ENCODE results near the gene ATAD1.
"Not testable (repeated sequence)": the region's sequence is repeated elsewhere in the genome, so short reads cannot be mapped to it uniquely, and the experiment has no call there.

Gene ATAD1

GRCh38 chr10:87864496-87865059 lies 46.6 kb upstream of the ATAD1 start:
- no peak overlapping the region for H2AFZ ChIP-seq (ENCODE audit: low read depth)
- peak overlapping the region; percentile 27 for H3K4me3 ChIP-seq (IDR thresholded peaks at IDR 0.05; ENCODE audit: insufficient read depth, low read depth, low read length)
- peaks cover under 1% of the 10 kb centered on the region; the same call in 1 of the 2 replicates for H4K20me1 ChIP-seq (ENCODE audit: insufficient read depth)
- H3K27me3 ChIP-seq (ENCODE audit: insufficient read depth, low read depth) = no peaks in the 10 kb centered on the region
- peak overlapping the region; percentile 100 for H3K4me2 ChIP-seq
- peaks cover 90% of the 10 kb centered on the region for H3K79me2 ChIP-seq (ENCODE audit: insufficient read depth, low read depth)
- peaks cover 10% of the 10 kb centered on the region; the same call in 1 of the 2 replicates for H3K36me3 ChIP-seq (ENCODE audit: insufficient read depth)
- peak overlapping the region; percentile 98 for H3K27ac ChIP-seq
- H3K4me1 ChIP-seq (ENCODE audit: low read depth, poor library complexity, severe bottlenecking) = peaks cover 17% of the 10 kb centered on the region
- TF ChIP-seq CTCF (conservative IDR thresholded peaks at IDR 0.05; ENCODE audit: low read depth, low read length) = no peak
- peak overlapping the region; percentile 94 for H3K9ac ChIP-seq

- H3K79me2 ChIP-seq (ENCODE audit: insufficient read depth, low read depth) = peaks cover 86% of the 10 kb centered on the region
- H3K4me1 ChIP-seq (ENCODE audit: low read depth, poor library complexity, severe bottlenecking) = peaks cover 21% of the 10 kb centered on the region
- H3K9ac ChIP-seq = peak overlapping the region; percentile 94
- not testable (repeated sequence) for H3K36me3 ChIP-seq (ENCODE audit: insufficient read depth); H4K20me1 ChIP-seq (ENCODE audit: insufficient read depth); H3K4me3 ChIP-seq (IDR thresholded peaks at IDR 0.05; ENCODE audit: insufficient read depth, low read depth, low read length); H3K27me3 ChIP-seq (ENCODE audit: insufficient read depth, low read depth); H2AFZ ChIP-seq (ENCODE audit: low read depth)
- peak overlapping the region; percentile 100 for H3K4me2 ChIP-seq
- peak overlapping the region; percentile 98 for H3K27ac ChIP-seq
Observed at GRCh38 chr10:87863951-87864495, 46.0 kb upstream of the ATAD1 start.

GRCh38 chr10:87863053-87863943 lies 45.3 kb upstream of the ATAD1 start, which contains the start of the genes KLLN and PTEN:
TSS of gene KLLN (minus strand) at chr10:87863533. CDS start at chr10:87862487, 1,046 bp downstream.
TSS of gene PTEN (plus strand) at chr10:87863625. CDS start at chr10:87864470, 845 bp downstream.
- peaks cover 78% of the 10 kb centered on the region for H3K79me2 ChIP-seq (ENCODE audit: insufficient read depth, low read depth)
- TF ChIP-seq CTCF (conservative IDR thresholded peaks at IDR 0.05; ENCODE audit: low read depth, low read length) = no peak
- no peaks in the 10 kb centered on the region for H3K27me3 ChIP-seq (ENCODE audit: insufficient read depth, low read depth)
- H2AFZ ChIP-seq (ENCODE audit: low read depth) = peak within 1 kb of the TSS; percentile 24; the same call in 1 of the 2 replicates
- peaks cover 25% of the 10 kb centered on the region for H3K4me1 ChIP-seq (ENCODE audit: low read depth, poor library complexity, severe bottlenecking)
- H3K27ac ChIP-seq = peak within 1 kb of the TSS; percentile 98
- no peaks in the 10 kb centered on the region; the same call in 1 of the 2 replicates for H4K20me1 ChIP-seq (ENCODE audit: insufficient read depth)
- H3K4me2 ChIP-seq = peak within 1 kb of the TSS; percentile 100
- H3K4me3 ChIP-seq (IDR thresholded peaks at IDR 0.05; ENCODE audit: insufficient read depth, low read depth, low read length) = peak within 1 kb of the TSS; percentile 8
- H3K9ac ChIP-seq = peak within 1 kb of the TSS; percentile 94
- H3K36me3 ChIP-seq (ENCODE audit: insufficient read depth) = peaks cover 10% of the 10 kb centered on the region; the same call in 1 of the 2 replicates

GRCh38 chr10:87862679-87863052 lies 44.6 kb upstream of the ATAD1 start:
- Histone ChIP-seq H3K4me3 (IDR thresholded peaks at IDR 0.05; ENCODE audit: insufficient read depth, low read depth, low read length) (peak overlapping the region; percentile 8), H4K20me1 (ENCODE audit: insufficient read depth) (no peaks in the 10 kb centered on the region; the same call in 1 of the 2 replicates), H2AFZ (ENCODE audit: low read depth) (peak overlapping the region; percentile 24; the same call in 1 of the 2 replicates), H3K4me2 (peak overlapping the region; percentile 89), H3K79me2 (ENCODE audit: insufficient read depth, low read depth) (peaks cover 72% of the 10 kb centered on the region), H3K9ac (peak overlapping the region; percentile 94), H3K36me3 (ENCODE audit: insufficient read depth) (peaks cover 10% of the 10 kb centered on the region; the same call in 1 of the 2 replicates), H3K27ac (peak overlapping the region; percentile 98), H3K27me3 (ENCODE audit: insufficient read depth, low read depth) (no peaks in the 10 kb centered on the region), H3K4me1 (ENCODE audit: low read depth, poor library complexity, severe bottlenecking) (peaks cover 25% of the 10 kb centered on the region)
- TF ChIP-seq CTCF (conservative IDR thresholded peaks at IDR 0.05; ENCODE audit: low read depth, low read length) = no peak
